Astrocyte (in vitro differentiated cells and primary cell): ENCODE results near the gene KANSL1L. TPM values are rescaled to one million over a fixed set of nuclear protein-coding genes. Genes with fewer than 3 reads are reported as not detected.

ENCODE experiments used
- DNase-seq: peaks from one replicate; pipeline ENCODE4 v3.0.0-alpha.2; 2010; ENCODE audit warnings: low read depth
- FAIRE-seq: peaks from 2 replicates; lab custom pipeline; 2011; peaks lifted over from hg19 to GRCh38; lab: Jason Lieb, UNC
- H2AFZ ChIP-seq: 2 replicates; pipeline ENCODE4 v1.6.0; 2012; ENCODE audit warnings: low read depth, low read length, inconsistent platforms
- H3K27ac ChIP-seq: 2 replicates; pipeline ENCODE4 v1.5.1; 2011; ENCODE audit warnings: low read depth, low read length, inconsistent platforms
- H3K27me3 ChIP-seq: 2 replicates; pipeline ENCODE4 v1.6.0; 2011; ENCODE audit warnings: low read length, inconsistent platforms; ENCODE audit not compliant: insufficient read depth
- H3K36me3 ChIP-seq: 2 replicates; pipeline ENCODE4 v1.5.1; 2011; ENCODE audit warnings: low read length, inconsistent platforms; ENCODE audit not compliant: insufficient read depth
- H3K4me1 ChIP-seq: 2 replicates; pipeline ENCODE4 v1.5.1; 2011; ENCODE audit warnings: low read length, inconsistent platforms; ENCODE audit not compliant: insufficient read depth
- H3K4me2 ChIP-seq: 2 replicates; pipeline ENCODE4 v1.6.0; 2012; ENCODE audit warnings: low read length, inconsistent platforms
- H3K4me3 ChIP-seq: 2 replicates; pipeline ENCODE4 v1.5.1; 2011; ENCODE audit warnings: low read depth, mild to moderate bottlenecking, low read length, inconsistent platforms; ENCODE audit not compliant: insufficient read depth
- H3K79me2 ChIP-seq: 2 replicates; pipeline ENCODE4 v1.6.0; 2012; ENCODE audit warnings: mild to moderate bottlenecking, low read length, inconsistent platforms; ENCODE audit not compliant: insufficient read depth
- H3K9ac ChIP-seq: 2 replicates; pipeline ENCODE4 v1.6.0; 2012; ENCODE audit warnings: mild to moderate bottlenecking, low read length, inconsistent platforms
- H3K9me3 ChIP-seq: 2 replicates; pipeline ENCODE4 v1.5.1; 2012; ENCODE audit warnings: low read depth, mild to moderate bottlenecking, low read length, inconsistent platforms; ENCODE audit not compliant: insufficient read depth
- H4K20me1 ChIP-seq: 2 replicates; pipeline ENCODE4 v1.6.0; 2012; ENCODE audit warnings: low read length, inconsistent platforms; ENCODE audit not compliant: insufficient read depth
- H3K27ac Mint-ChIP-seq: one replicate; pipeline ENCODE4 v1.8.0; 2021; ENCODE audit warnings: mild to moderate bottlenecking, mixed read lengths; ENCODE audit not compliant: unreplicated experiment
- H3K27me3 Mint-ChIP-seq: one replicate; pipeline ENCODE4 v1.8.0; 2021; ENCODE audit warnings: low read depth, mixed read lengths; ENCODE audit not compliant: unreplicated experiment
- H3K36me3 Mint-ChIP-seq: one replicate; pipeline ENCODE4 v1.8.0; 2021; ENCODE audit warnings: low read depth, mixed read lengths; ENCODE audit not compliant: unreplicated experiment
- H3K4me1 Mint-ChIP-seq: one replicate; pipeline ENCODE4 v1.8.0; 2021; ENCODE audit warnings: low read depth, mixed read lengths; ENCODE audit not compliant: unreplicated experiment
- H3K4me3 Mint-ChIP-seq: one replicate; pipeline ENCODE4 v1.8.0; 2021; ENCODE audit warnings: mild to moderate bottlenecking, moderate library complexity, mixed read lengths; ENCODE audit not compliant: unreplicated experiment
- H3K9me3 Mint-ChIP-seq: one replicate; pipeline ENCODE4 v1.8.0; 2021; ENCODE audit warnings: mild to moderate bottlenecking, mixed read lengths; ENCODE audit not compliant: unreplicated experiment
- EZH2 ChIP-seq: IDR thresholded peaks from 2 replicates; pipeline ENCODE4 v1.6.1; 2012; ENCODE audit warnings: mild to moderate bottlenecking, low read length, inconsistent platforms; ENCODE audit not compliant: insufficient read depth
- total RNA-seq: library from RNA; stranded (reverse); gene quantifications from 2 replicates; pipeline ENCODE4 v1.2.1, GENCODE V29; 2021
- TF ChIP-seq, protein P1 (sequence below): IDR thresholded peaks from 2 replicates; pipeline ENCODE4 v1.5.1; 2011; ENCODE audit warnings: low read depth, mild to moderate bottlenecking, inconsistent platforms, low read length, moderate library complexity; ENCODE audit not compliant: insufficient read depth

The KANSL1L gene
- total RNA-seq, 1 donor from 2014 or later, result 7.5 TPM

DNA sequence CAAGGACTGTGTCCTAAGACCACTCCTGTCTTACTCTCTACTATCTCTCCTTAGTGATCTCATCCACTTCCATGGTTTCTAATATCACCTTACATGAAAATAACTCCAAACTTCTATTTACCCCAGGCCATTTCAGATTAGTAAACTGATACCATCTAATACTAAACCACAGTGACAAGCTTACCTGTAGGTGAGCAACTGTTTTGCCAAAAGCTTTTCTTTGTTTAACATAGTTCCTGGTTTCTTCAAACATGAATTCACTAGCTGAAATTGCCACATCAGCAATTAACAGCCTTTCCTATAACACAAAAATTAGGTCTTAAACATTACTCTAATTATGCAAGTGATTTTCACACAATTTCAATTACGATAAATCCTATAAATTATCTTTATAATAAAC is 31.9 kb upstream of the KANSL1L start:
- Mint-ChIP-seq H3K27me3 (peaks cover 2% of the 10 kb centered on the region), H3K27ac (no peak overlapping the region), H3K4me1 (peaks cover 3% of the 10 kb centered on the region), H3K9me3 (no peaks in the 10 kb centered on the region), H3K4me3 (no peak overlapping the region), H3K36me3 (no peaks in the 10 kb centered on the region)
- no peak for TF ChIP-seq EZH2
- TF ChIP-seq, protein P1, sequence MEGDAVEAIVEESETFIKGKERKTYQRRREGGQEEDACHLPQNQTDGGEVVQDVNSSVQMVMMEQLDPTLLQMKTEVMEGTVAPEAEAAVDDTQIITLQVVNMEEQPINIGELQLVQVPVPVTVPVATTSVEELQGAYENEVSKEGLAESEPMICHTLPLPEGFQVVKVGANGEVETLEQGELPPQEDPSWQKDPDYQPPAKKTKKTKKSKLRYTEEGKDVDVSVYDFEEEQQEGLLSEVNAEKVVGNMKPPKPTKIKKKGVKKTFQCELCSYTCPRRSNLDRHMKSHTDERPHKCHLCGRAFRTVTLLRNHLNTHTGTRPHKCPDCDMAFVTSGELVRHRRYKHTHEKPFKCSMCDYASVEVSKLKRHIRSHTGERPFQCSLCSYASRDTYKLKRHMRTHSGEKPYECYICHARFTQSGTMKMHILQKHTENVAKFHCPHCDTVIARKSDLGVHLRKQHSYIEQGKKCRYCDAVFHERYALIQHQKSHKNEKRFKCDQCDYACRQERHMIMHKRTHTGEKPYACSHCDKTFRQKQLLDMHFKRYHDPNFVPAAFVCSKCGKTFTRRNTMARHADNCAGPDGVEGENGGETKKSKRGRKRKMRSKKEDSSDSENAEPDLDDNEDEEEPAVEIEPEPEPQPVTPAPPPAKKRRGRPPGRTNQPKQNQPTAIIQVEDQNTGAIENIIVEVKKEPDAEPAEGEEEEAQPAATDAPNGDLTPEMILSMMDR, result no peak
- Histone ChIP-seq H3K4me1 (peaks cover 7% of the 10 kb centered on the region), H3K27ac (no peak overlapping the region), H3K9me3 (no peaks in the 10 kb centered on the region), H3K4me3 (no peak overlapping the region), H2AFZ (no peak overlapping the region), H3K4me2 (no peak overlapping the region), H3K27me3 (no peaks in the 10 kb centered on the region), H3K36me3 (no peaks in the 10 kb centered on the region), H4K20me1 (no peaks in the 10 kb centered on the region), H3K9ac (no peak overlapping the region), H3K79me2 (no peaks in the 10 kb centered on the region)
- no peak for DNase-seq
- no peak for FAIRE-seq

DNA sequence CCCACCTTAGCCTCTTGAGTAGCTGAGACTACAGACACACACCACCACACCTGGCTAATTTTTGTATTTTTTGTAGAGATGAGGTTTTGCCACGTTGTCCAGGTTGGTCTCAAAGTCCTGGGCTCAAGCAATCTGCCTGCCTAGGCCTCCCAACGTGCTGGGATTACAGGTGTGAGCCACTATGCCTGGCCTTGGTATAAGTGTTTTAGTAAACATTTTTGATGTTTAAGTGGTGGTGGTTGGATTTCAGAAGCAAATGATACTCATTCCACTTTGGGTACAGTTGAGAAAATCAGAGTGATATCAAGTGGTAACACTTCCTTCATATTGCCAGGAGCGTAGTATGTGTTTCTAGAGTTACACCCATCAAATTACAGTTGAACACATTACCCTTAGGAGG is 28.6 kb upstream of the KANSL1L start:
- H3K27me3 Mint-ChIP-seq, result peaks cover 2% of the 10 kb centered on the region
- H3K9ac ChIP-seq, result no peak overlapping the region
- H3K4me3 Mint-ChIP-seq, result no peak overlapping the region
- peaks cover 5% of the 10 kb centered on the region for H3K4me1 Mint-ChIP-seq
- no peaks in the 10 kb centered on the region for H3K36me3 Mint-ChIP-seq
- H3K27me3 ChIP-seq, result no peaks in the 10 kb centered on the region
- peaks cover 9% of the 10 kb centered on the region for H3K4me1 ChIP-seq
- H3K27ac ChIP-seq, result no peak overlapping the region
- no peak overlapping the region for H2AFZ ChIP-seq
- no peaks in the 10 kb centered on the region for H3K36me3 ChIP-seq
- H3K4me2 ChIP-seq, result no peak overlapping the region
- no peaks in the 10 kb centered on the region for H3K9me3 ChIP-seq
- no peak for FAIRE-seq
- no peaks in the 10 kb centered on the region for H3K9me3 Mint-ChIP-seq
- TF ChIP-seq, protein P1, result no peak
- TF ChIP-seq EZH2, result no peak
- no peaks in the 10 kb centered on the region for H4K20me1 ChIP-seq
- H3K79me2 ChIP-seq, result no peaks in the 10 kb centered on the region
- H3K27ac Mint-ChIP-seq, result no peak overlapping the region
- no peak overlapping the region for H3K4me3 ChIP-seq
- no peak for DNase-seq

DNA sequence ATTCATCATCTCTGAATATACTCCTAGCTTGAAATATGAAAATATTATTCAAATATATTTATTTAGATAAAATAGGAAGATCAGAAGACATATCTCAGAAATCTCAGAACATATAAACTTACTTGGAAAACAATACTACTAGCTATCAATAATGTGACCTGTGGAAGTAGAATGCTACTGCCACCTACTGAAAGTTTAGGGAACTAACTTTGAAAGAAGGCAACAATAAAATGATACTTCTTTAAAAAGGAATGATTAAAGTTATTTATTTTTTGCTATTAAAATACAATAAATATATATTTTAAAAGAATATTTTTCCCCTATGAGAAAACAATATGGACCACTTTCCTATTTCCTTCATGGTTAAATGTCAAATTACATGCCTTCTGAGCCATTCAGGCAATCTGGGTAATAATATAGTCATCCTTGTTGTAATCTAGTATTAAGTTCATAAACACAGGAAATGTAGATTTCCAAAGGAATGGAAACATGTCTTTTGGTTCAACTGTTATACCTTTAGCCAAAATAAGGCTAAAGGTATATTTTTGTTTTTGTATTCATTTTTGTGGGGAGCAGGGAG is 28.1 kb upstream of the KANSL1L start:
- no peak overlapping the region for H3K4me2 ChIP-seq

More for the DNA sequence above, 28.1 kb upstream of the KANSL1L start:
- Histone ChIP-seq H3K4me1 (peaks cover 9% of the 10 kb centered on the region), H3K9ac (no peak overlapping the region), H3K79me2 (no peaks in the 10 kb centered on the region), H3K27ac (no peak overlapping the region), H4K20me1 (no peaks in the 10 kb centered on the region), H3K9me3 (no peaks in the 10 kb centered on the region), H2AFZ (no peak overlapping the region), H3K4me3 (no peak overlapping the region), H3K27me3 (no peaks in the 10 kb centered on the region), H3K36me3 (no peaks in the 10 kb centered on the region)
- no peak for FAIRE-seq
- TF ChIP-seq EZH2, result no peak
- TF ChIP-seq, protein P1, result peak; percentile 56
- DNase-seq, result peak; percentile 11
- Mint-ChIP-seq H3K4me1 (peaks cover 5% of the 10 kb centered on the region), H3K4me3 (no peak overlapping the region), H3K9me3 (no peaks in the 10 kb centered on the region), H3K27ac (no peak overlapping the region), H3K36me3 (no peaks in the 10 kb centered on the region), H3K27me3 (peaks cover 2% of the 10 kb centered on the region)
